IMR-90 (cell line): ENCODE data around the gene SNX32.

ENCODE experiments used
- POLR2A ChIP-seq: IDR thresholded peaks from 2 replicates; pipeline ENCODE4 v1.6.1; 2012; ENCODE audit warnings: mild to moderate bottlenecking, low read depth, low read length
- TF ChIP-seq, protein P1 (sequence below): conservative IDR thresholded peaks from 2 replicates; pipeline ENCODE4 v1.5.1; 2012; ENCODE audit warnings: mild to moderate bottlenecking, low read depth, low read length, improper control_type of control experiment

DNA sequence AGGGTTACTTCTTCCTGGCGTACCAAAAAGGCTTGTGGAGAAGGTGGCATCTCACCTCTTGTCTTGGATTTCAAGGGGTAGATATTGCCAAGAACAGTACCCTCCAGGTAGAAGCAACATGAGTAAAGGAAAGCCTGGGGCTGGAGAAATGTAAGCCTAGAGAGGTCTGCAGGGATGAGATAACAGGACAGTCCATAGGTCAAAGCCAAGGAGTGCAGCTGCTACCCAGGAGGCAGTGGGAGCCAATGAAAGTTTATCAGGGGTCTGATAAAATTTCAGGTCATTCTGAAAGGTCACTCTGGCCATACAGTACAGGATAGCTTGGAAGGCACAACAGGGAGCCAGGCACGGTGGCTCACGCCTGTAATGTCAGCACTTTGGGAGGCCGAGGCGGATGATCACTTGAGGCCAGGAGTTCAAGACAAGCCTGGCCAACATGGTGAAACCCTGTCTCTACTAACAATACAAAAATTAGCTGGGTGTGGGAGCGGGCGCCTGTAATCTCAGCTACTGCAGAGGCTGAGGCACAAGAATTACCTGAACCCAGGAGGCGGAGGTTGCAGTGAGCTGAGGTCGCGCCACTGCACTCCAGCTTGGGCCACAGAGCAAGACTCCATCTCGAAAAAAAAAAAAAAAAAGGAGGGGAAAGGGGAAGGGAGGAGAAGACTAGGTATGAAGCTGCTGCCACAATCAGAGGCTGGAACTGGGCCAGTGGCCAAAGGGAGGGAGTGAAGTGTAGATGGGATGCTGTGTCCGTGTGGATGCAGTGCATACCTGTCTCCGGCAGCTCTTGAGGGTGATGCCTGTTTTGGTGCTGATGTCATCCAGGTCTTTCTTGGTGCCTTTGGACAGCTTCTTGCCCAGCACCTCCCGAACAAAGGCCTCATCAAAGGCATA lies 53.3 kb downstream of the SNX32 start:
- no peak for TF ChIP-seq POLR2A
- TF ChIP-seq, protein P1, sequence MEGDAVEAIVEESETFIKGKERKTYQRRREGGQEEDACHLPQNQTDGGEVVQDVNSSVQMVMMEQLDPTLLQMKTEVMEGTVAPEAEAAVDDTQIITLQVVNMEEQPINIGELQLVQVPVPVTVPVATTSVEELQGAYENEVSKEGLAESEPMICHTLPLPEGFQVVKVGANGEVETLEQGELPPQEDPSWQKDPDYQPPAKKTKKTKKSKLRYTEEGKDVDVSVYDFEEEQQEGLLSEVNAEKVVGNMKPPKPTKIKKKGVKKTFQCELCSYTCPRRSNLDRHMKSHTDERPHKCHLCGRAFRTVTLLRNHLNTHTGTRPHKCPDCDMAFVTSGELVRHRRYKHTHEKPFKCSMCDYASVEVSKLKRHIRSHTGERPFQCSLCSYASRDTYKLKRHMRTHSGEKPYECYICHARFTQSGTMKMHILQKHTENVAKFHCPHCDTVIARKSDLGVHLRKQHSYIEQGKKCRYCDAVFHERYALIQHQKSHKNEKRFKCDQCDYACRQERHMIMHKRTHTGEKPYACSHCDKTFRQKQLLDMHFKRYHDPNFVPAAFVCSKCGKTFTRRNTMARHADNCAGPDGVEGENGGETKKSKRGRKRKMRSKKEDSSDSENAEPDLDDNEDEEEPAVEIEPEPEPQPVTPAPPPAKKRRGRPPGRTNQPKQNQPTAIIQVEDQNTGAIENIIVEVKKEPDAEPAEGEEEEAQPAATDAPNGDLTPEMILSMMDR: no peak
